Glutamatergic neuron (in vitro differentiated cells): ENCODE measurements around the gene CACNG5. TPM values are rescaled to one million over a fixed set of nuclear protein-coding genes. Genes with fewer than 3 reads are reported as not detected.
"Not testable (repeated sequence)": the region's sequence is repeated elsewhere in the genome, so short reads cannot be mapped to it uniquely, and the experiment has no call there.

Source experiments
- DNase-seq: peaks from one replicate; pipeline ENCODE4 v3.0.0; 2022
- H3K27ac Mint-ChIP-seq: one replicate; pipeline ENCODE4 v1.8.0; 2020; ENCODE audit warnings: mild to moderate bottlenecking, mixed read lengths, inconsistent platforms; ENCODE audit not compliant: unreplicated experiment
- H3K27me3 Mint-ChIP-seq: one replicate; pipeline ENCODE4 v1.8.0; 2020; ENCODE audit warnings: mild to moderate bottlenecking, moderate library complexity, mixed read lengths, inconsistent platforms; ENCODE audit not compliant: unreplicated experiment
- H3K36me3 Mint-ChIP-seq: one replicate; pipeline ENCODE4 v1.8.0; 2020; ENCODE audit warnings: mild to moderate bottlenecking, mixed read lengths, inconsistent platforms; ENCODE audit not compliant: unreplicated experiment
- H3K4me1 Mint-ChIP-seq: one replicate; pipeline ENCODE4 v1.8.0; 2020; ENCODE audit warnings: mild to moderate bottlenecking, low read depth, mixed read lengths, inconsistent platforms; ENCODE audit not compliant: unreplicated experiment
- H3K4me3 Mint-ChIP-seq: one replicate; pipeline ENCODE4 v1.8.0; 2020; ENCODE audit warnings: mild to moderate bottlenecking, mixed read lengths, inconsistent platforms; ENCODE audit not compliant: unreplicated experiment
- H3K9me3 Mint-ChIP-seq: one replicate; pipeline ENCODE4 v1.8.0; 2020; ENCODE audit warnings: mild to moderate bottlenecking, moderate library complexity, mixed read lengths, inconsistent platforms; ENCODE audit not compliant: unreplicated experiment
- total RNA-seq: library from RNA; stranded (reverse); fragmentation: NEBNext Ultra II Directional; extraction: Animal tissue kit (Norgen Biotek cat#: 25700); gene quantifications from one replicate; pipeline ENCODE4 v1.2.1, GENCODE V29; 2021; ENCODE audit not compliant: unreplicated experiment
- TF ChIP-seq, protein P1 (sequence below): fragments of 200-600 bp; sonication (generic); IDR thresholded peaks from one replicate; pipeline ENCODE4 v1.5.0; 2021; ENCODE audit not compliant: partially characterized antibody, unreplicated experiment

The CACNG5 gene
- total RNA-seq, 1 donor from 2014 or later, result 45.1 TPM

DNA sequence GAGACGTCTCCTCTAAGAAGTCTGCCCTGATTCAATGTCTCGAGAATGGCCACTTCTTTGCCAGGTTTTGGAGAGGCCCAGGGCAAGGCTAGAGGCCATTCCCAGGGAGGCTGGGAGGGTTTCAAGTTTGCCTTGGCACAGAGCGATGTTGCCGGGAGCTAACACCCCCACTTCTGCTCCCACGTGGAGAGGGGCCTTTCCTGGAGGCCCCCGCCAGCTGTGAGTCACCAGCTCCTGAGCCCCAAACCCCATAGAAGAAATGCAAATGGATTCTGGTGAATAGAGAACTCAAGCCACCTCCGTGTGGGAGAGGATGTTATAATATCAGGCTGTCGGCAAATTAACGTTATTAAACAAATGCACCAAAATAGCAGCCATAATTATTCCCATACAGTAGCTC is 62.2 kb downstream of the CACNG5 start:
- Mint-ChIP-seq H3K27me3 (peaks cover 5% of the 10 kb centered on the region), H3K4me1 (peaks cover 4% of the 10 kb centered on the region), H3K36me3 (peaks cover 7% of the 10 kb centered on the region), H3K27ac (no peak overlapping the region), H3K9me3 (peaks cover 5% of the 10 kb centered on the region), H3K4me3 (no peak overlapping the region)
- TF ChIP-seq, protein P1, sequence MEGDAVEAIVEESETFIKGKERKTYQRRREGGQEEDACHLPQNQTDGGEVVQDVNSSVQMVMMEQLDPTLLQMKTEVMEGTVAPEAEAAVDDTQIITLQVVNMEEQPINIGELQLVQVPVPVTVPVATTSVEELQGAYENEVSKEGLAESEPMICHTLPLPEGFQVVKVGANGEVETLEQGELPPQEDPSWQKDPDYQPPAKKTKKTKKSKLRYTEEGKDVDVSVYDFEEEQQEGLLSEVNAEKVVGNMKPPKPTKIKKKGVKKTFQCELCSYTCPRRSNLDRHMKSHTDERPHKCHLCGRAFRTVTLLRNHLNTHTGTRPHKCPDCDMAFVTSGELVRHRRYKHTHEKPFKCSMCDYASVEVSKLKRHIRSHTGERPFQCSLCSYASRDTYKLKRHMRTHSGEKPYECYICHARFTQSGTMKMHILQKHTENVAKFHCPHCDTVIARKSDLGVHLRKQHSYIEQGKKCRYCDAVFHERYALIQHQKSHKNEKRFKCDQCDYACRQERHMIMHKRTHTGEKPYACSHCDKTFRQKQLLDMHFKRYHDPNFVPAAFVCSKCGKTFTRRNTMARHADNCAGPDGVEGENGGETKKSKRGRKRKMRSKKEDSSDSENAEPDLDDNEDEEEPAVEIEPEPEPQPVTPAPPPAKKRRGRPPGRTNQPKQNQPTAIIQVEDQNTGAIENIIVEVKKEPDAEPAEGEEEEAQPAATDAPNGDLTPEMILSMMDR, result no peak
- DNase-seq, result no peak

DNA sequence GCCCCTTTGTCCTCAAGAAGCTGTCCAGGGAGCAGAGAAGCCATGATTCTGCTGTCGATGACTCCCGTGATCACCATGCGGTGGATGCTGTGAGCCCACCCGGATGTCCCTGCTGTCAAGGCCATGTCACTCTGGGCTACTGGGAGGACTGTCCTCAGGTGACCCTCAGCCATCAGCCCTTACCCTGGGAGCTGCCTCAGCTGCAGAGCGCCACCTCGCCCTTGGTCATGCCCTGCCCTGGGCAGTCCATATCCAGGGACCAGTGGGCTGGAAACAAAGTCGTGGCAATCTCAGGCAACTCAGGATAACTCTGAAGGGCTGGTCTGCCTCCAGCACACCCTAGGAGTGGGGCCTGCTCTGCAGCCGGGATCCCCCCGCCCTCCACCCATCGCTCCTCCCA is 63.6 kb downstream of the CACNG5 start:
- peaks cover 6% of the 10 kb centered on the region for H3K9me3 Mint-ChIP-seq
- no peak overlapping the region for H3K4me3 Mint-ChIP-seq
- no peaks in the 10 kb centered on the region for H3K36me3 Mint-ChIP-seq
- DNase-seq, result no peak
- peaks cover 4% of the 10 kb centered on the region for H3K4me1 Mint-ChIP-seq
- peaks cover 5% of the 10 kb centered on the region for H3K27me3 Mint-ChIP-seq
- H3K27ac Mint-ChIP-seq, result no peak overlapping the region
- TF ChIP-seq, protein P1, result no peak

DNA sequence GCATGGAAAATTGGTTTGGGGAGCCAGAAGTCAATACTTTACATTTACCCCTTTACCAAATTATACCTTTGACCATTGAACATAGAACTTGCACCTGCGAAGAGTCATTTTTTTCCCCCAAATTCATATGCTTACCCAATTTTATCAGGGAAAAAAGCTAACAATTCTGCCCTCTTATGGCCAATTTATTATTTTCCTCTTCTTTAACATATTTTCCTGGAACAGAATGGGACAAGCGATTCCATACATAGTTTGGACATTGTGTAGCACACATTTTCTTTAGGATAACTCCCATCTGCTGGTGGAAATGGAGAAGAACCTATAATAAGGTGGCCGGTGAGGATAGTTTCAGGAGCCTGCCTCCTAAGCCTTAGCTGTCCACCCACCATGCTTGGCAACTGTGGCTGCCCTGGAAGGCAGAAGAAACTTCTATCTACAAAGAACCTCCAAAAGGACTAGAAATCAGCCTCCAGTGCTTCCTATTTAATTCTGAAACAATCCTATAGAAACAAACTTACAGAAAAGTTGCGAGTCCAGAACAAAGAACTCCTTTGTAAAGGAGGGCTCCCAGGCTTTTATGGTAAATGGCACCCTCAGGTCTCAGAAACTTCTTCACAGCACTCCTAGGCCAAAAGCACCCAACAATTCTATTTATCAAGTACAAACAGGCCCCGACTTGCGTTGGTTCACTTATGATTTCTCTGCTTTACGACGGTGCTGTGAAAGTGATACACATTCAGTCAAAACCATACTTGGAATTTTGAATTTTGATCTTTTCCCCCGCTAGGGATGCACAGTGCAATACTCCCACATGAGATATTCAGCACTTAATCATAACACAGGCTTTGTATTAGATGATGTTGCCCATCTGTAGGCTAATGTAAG is 65.5 kb downstream of the CACNG5 start:
- no peaks in the 10 kb centered on the region for H3K36me3 Mint-ChIP-seq
- H3K9me3 Mint-ChIP-seq, result peaks cover 7% of the 10 kb centered on the region
- H3K4me3 Mint-ChIP-seq, result no peak overlapping the region
- no peak for DNase-seq
- peaks cover 3% of the 10 kb centered on the region for H3K27me3 Mint-ChIP-seq
- TF ChIP-seq, protein P1, result peak; percentile 39
- H3K4me1 Mint-ChIP-seq, result peaks cover 7% of the 10 kb centered on the region
- H3K27ac Mint-ChIP-seq, result no peak overlapping the region

DNA sequence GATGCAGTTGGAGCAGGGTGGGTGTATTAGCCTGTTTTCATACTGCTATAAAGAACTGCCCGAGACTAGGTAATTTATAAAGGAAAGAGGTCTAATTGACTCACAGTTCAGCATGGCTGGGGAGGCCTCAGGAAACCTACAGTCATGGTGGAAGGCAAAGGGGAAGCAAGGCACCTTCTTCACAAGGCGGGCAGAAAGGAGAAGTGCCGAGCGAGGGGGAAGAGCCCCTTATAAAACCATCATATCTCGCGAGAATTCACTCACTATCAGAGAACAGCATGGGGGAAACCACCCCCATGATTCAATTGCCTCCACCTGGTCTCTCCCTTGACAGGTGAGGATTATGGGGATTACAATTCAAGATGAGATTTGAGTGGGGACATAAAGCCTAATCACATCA is 68.4 kb downstream of the CACNG5 start:
- H3K36me3 Mint-ChIP-seq, DNase-seq, H3K9me3 Mint-ChIP-seq, H3K27ac Mint-ChIP-seq, H3K4me3 Mint-ChIP-seq, H3K27me3 Mint-ChIP-seq: not testable (repeated sequence)
- H3K4me1 Mint-ChIP-seq, result peaks cover 12% of the 10 kb centered on the region

DNA sequence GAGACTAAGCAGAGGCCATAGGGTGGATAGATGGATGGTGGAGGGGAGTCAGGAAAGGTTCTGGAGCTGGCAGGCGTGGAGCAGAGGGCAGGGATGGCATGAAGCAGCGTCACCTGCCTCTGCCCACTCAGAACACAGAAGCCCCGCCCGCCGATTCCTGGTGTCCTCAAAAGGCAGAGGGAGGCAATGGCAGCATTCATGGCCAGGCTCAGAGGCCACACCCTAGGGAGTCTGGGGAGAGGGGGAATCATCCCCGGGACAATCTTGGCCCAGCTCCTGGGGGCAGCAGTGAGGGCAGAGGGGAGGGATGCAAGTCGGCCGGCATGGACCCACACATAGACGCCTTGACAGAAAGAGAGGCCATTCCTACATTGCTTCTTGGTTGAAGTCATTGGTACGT is 68.9 kb downstream of the CACNG5 start:
- Mint-ChIP-seq H3K4me3 (no peak overlapping the region), H3K27ac (no peak overlapping the region), H3K36me3 (no peaks in the 10 kb centered on the region), H3K9me3 (peaks cover 5% of the 10 kb centered on the region), H3K4me1 (peaks cover 12% of the 10 kb centered on the region), H3K27me3 (no peaks in the 10 kb centered on the region)
- no peak for DNase-seq
- TF ChIP-seq, protein P1, result no peak
